ENCODE results near the gene ENDOV.

The ENDOV gene

DNA sequence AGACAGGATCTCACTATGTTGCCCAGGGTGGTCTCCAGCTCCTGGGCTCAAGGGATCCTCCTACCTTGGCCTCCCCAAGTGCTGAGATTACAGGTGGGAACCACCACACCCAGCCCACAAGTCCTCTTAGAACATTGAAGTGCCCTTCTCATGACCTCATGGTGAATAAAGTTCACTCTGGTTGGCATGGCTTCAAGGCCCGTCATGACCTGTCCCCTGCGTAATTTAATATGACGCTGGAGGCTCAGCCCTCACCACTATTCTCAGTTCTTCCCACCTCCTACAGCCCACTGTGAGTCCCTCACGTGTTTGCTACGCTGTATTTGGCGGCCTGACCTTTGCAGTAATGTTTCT, 1.9 kb downstream of the ENDOV start:
- no peak for DNase-seq

GRCh38 chr17:80418589-80418988, 3.6 kb downstream of the ENDOV start:
- no peak for DNase-seq

DNA sequence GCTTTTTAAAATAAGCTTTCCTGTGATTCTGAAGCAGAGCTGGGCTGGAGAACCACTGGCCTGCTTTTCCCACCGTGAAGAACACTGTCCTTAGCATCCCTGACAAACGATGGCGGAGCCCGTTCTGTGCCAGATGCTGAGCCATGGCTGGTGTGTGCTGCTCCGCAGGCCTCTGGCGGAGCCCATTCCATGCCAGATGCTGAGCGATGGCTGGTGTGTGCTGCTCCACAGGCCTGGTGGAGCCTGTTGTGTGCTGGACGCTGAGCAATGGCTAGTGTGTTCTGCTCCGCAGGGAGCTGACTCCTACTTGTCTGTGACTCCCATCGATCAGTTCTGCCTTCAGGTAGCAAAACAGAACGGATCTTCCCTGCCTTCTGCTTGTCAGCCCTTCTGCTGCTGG, 4.3 kb downstream of the ENDOV start:
- DNase-seq, result no peak

GRCh38 chr17:80421381-80422090, 6.6 kb downstream of the ENDOV start:
- peak in 1 of 3 experiments; percentile 35 for DNase-seq

DNA sequence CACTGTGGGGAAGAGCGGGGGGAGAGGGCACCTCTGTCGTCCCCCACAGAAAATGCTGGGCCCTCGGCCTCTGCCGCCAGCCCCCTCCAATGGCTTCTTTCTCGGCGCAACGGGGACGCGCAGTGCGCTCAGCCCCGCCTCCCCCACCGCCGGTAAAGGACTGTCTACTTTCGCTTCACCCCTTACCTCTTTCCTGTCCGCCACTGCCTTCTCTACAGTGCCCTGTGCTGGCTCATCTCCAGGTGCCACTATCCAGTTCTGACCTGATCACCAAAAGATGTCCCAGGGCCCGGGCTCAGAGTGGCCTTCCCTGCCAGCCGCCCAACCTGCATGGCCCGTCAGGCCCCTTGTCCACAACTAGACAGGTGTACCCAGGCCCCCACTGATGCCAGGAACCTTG, 7.3 kb downstream of the ENDOV start:
- DNase-seq, result no peak

- DNase-seq, result no peak
Observed at GRCh38 chr17:80422981-80423380, 8.0 kb downstream of the ENDOV start.

DNA sequence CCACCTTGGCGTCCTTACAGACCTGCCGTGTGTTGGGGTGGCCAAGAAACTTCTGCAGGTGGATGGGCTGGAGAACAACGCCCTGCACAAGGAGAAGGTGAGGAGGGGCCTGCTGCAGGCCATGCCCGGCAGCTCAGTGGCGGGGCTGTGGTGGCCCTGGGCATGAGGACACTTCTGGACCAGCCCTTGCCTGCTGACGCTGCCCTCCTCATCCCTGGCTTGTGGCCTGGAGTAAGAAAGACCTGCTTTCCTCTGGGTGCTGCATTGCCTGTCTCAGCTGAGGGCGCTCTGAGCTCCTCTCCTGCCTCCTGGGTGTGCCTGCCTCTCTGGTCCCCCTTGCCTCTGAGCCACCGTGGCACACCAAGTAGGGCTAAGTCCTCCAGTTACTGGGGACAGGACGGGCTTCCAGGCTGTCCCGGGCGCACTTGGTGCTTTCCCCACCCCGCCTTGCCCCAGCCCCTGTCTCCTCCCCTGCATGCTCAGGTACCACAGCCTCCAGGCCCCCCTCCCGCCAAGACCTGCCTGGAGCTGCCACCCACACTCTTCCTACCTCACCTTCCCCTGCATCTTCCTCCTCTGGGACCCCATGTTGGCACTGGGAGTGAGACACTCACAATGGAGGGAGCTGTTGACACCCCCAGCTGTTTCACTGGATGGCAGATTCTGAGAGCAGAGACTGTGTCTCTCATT, 8.7 kb downstream of the ENDOV start:
- DNase-seq, result no peak

DNA sequence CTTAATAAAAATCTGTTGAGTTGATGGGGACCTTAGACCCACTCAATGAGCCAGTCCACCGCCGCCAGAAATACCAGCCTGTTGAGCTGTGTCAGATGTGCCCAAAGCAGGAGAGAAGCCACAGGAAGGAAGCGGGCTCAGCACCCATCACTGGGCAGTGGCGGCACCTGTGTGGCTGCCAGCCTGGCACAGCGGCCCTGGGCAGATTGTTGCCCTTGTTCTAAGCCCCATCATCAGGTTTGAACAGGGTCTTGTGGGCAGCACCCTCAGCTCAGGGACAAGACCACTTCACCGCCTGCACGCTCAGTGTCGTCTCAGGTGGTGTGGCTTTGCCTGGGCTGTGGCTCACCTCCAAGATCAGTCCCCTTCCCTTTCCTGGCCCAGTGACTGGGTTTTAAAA, 9.3 kb downstream of the ENDOV start:
- no peak for DNase-seq

DNA sequence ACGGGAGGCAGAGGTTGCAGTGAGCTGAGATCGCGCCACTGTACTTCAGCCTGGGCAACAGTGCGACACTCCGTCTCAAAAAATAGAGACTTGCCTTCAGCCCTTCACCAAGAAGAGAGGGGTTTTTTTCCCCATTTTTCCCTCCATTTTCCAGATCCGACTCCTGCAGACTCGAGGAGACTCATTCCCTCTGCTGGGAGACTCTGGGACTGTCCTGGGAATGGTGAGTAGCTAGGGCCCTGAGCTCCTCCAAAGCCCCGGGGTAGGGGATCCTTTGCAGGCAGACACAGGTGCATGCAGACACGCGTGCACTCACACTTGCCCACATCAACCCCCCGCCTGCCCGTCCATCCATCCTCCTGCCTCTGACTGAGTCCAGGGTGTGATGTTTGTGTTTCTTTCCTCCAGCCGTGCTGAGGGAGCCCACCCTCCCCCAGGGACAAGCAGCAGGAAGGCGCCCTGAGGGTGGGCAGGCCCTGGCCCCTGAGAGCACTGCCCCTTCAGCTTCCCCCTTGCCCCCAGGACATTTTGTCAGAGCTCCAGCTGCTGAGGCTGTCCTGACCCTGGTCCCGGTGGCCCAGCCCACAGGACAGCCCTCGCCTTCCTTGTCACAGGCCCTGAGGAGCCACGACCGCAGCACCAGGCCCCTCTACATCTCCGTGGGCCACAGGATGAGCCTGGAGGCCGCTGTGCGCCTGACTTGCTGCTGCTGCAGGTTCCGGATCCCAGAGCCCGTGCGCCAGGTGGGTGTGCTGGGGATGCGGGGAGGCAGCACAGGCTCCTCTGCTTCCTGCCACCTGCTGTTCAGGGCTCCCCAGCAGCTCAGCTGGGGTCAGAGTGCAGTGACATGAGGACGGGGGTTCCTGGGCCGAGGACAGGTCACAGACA, 10.2 kb downstream of the ENDOV start:
- DNase-seq, result no peak

DNA sequence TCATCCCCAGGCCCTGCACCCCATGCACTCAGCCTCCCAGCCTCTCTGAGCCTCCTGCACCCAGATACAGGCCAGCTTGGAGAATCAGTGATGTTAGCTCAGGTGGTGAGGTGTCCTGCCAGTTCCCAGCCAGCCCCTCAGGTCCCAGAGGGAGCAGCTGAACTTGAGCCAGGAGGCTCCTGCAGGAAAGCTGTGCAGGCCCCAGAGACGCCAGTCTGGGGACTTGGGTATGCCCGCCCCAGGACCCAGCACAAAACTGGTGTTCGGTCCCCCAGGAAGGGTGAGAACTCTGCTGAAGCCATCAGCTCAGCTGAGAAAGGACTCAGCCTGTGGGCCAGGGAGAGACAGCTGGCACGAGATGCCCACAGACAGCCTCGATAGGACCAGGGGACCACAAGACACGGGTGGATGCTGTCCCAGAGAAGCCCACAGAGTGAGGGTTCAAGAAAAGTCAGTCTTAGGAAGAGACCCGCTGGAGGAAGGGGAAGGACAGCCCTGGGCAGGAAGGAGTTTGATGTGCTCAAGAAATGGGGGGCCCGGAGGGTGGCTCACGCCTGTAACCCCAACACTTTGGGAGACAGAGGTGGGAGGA, 11.0 kb downstream of the ENDOV start:
- DNase-seq, result no peak

DNA sequence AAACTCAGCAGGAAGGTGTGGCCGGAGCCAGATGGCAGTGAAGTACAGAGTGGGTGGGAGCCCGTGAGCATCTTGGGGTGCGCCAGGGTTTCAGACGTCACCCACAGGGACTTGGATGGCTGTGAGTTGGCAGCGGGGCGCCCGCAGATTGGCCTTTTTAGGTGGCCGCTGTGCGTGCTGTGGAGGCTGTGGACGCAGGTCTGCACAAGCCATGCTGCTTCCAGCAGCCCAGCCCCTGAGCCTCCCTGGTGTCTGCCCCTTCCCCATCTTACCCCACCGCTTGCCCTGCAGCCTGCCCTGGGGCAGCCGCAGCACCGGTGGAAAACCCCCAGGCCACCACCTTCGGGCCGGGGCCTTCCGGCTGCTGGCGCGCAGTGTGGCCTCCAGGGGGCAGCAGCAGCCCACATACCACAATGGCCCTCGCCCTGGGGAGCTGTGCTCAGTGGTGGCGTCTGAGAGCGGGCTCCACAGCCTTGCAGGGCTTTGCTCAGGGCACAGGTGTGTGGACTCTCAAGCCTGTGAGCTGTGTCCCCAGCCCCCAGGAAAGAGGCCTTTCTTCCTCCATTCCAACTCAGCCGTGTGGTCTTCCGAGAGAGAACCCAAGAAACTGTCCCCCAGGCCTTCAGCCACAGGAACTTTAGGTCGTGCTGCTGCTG, 11.8 kb downstream of the ENDOV start:
- DNase-seq, result peak; percentile 61 to 77 (median 76)

- no peak for DNase-seq
Observed at GRCh38 chr17:80427366-80428282, 12.7 kb downstream of the ENDOV start.

DNA sequence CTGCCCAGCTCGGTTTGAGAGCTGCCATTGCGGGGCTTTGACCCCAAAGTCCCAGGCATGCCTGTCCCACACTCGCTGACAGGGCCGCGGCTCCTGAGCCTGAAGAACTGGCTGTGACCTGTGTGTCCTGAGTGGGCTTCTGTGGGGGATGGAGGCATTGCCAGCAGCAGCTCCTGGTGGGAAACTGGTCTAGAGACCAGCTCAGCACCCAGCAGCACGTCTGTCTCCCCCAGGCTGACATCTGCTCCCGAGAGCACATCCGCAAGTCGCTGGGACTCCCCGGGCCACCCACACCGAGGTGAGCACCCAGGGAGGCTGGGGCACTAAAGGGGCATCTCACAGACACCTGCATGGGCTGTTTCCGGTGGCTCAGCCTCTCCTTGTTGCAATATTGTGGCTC, 13.4 kb downstream of the ENDOV start:
- DNase-seq, result no peak

DNA sequence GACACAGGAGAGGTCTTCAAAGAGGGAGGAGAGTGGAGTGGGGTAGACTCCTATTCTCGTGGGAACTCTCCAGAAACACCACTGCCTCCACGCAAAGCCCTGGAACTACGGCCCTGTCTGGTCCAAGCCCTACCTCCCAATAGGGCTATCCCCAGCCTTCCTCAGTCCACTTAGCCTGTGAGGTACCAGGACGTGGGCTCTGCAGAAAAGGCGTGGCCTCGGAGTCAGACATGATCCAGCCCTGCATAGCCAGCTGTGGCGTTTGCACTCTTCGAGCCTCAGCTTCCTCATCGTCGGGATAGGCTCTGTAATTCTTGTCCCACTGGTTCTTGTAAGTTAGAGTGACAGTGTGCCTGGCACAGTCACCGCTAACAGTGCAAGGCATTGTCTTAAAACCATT, 13.8 kb downstream of the ENDOV start:
- no peak for DNase-seq

DNA sequence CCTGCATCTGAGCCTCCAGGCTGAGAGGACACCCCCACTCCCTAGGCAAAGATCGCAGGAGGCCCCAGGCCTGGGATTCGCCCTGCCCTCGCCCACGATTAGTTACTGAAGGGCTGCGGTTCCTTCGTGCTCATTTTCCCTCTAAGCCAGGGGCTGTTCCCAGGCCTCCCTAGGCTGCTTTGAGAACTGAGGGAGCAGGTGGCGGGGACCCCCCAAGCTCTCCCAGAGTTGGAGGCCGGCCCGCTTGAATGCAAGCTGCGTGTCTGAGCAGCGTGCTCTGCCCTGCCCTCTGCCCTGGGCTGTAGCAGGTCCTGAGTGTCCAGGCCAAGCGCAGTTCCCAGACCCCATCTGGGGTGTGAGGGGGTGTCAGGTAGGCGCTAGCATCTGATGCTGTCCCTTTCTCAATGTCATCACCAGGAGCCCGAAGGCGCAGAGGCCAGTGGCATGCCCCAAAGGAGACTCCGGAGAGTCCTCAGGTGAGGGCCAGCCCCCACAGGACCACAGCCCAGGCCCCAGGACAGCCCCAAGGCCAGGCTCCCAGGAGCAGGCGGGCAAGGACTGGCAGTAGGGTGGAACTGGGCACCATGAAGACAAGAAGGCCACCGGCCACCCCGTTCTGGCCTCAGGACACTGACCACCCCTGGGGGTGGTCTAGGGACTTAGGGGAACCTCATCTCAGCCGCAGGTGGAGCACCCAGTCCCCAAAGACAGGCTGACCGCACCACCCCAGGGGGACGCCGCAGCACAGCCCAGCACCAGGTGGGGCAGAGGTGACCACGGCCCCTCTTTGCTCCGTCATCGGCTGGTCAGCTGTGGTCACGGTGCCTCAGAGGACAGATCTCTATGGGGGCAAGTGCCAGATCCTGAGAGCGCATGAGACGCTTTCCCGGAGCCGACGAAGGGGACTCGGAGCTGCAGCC, 14.6 kb downstream of the ENDOV start:
- DNase-seq, result no peak

DNA sequence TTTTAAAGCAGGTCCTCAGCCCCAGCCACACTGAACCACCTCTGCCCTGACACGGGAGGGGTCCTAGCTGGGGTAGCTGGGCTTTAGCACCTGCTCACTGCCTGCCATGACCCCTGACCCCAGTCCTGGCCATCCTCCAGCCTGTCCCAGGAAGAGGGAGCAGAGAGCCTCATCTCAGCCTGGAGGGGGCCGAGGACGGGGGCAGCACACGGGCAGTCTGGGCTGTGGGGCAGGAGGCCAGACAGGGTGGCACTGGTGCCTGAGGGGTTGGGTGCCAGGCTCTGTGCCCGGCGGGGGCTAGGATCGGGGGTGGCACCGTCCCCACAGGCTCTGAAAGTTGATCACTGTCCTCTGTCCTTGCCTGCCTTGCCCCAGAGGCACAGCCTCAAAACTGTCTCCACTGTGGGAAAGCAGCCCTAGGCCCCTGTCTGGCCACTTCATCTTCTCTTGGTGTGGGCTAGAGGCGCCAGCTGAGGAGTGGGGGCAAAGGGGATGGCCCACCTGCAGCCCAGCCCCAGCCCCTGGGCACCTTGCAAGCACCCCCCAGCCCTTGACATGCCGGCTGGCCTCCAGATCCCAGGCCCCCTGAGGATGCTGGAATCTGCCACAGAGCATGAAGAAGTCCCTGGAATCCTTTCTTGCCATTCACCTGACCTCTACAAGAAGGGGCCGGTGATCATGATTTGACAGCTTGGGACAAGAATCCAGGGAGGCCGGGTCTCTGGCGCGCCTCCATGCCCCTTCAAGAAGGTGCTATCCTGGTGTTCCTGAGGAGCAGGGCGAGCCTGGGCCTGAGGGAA, 15.7 kb downstream of the ENDOV start:
- DNase-seq, result no peak

- DNase-seq, result no peak
Observed at GRCh38 chr17:80431246-80432195, 16.6 kb downstream of the ENDOV start.

DNA sequence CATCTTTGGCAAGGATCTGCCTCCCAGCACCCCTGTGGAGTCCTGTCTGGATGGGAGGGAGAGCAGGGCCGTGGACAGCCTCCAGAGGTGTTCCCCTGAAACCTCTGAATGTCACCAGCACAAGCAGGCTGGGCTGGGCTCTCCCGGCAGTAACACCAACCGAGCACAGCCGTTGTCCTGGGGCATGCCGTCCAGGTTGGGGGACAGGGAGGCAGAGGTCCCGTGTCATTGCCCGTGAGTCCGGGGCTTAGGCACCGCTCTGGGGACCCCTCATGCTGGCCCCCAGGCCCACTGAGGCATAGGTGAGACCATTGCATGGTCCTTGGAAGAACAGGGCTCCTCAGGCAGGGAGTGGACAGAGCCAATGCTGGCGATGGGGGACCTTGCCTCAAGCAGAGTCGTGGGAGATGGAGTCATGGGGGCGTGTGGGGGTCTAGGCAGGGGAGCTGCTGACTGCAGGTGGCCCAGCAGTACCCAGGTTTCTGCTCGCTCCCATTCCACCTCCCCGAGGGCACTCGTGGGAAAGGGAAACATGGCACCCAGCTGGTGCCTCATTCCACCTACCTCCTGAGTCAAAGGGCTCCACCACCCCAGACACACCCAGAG, 17.5 kb downstream of the ENDOV start:
- DNase-seq, result no peak

Measured in NCI-H1417 (cell line).